Measurements from ENCODE around the gene MBNL3.

DNA sequence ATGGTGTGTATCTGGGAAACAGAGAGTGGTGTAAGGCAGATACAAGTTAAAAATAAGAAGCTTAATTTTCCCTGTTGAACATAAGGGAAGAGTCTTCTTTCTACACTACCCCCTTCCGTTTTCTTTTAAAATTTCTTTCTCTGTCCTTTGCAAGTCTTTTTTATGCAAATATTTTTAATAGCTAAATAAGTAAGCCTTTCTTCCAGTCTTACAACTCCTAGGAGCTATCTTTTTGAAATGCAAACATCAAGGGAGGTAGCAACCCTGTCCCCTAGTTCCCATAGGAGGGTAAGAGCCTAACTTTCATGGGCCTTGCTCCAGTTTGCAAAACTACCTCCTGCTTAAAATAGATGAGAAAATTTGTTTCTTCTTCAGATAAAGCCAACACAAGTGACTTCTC is 121.5 kb downstream of the MBNL3 start:
- no peak for TF ChIP-seq POLR2AphosphoS5 (IDR thresholded peaks at IDR 0.05)
- TF ChIP-seq, protein P1, sequence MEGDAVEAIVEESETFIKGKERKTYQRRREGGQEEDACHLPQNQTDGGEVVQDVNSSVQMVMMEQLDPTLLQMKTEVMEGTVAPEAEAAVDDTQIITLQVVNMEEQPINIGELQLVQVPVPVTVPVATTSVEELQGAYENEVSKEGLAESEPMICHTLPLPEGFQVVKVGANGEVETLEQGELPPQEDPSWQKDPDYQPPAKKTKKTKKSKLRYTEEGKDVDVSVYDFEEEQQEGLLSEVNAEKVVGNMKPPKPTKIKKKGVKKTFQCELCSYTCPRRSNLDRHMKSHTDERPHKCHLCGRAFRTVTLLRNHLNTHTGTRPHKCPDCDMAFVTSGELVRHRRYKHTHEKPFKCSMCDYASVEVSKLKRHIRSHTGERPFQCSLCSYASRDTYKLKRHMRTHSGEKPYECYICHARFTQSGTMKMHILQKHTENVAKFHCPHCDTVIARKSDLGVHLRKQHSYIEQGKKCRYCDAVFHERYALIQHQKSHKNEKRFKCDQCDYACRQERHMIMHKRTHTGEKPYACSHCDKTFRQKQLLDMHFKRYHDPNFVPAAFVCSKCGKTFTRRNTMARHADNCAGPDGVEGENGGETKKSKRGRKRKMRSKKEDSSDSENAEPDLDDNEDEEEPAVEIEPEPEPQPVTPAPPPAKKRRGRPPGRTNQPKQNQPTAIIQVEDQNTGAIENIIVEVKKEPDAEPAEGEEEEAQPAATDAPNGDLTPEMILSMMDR (IDR thresholded peaks at IDR 0.05) = no peak
- TF ChIP-seq EP300 (IDR thresholded peaks at IDR 0.05; ENCODE audit: low read depth) = no peak
